CD14-positive monocyte (primary cell): ENCODE data around the gene FAM25C. TPM values are rescaled to one million over a fixed set of nuclear protein-coding genes. Genes with fewer than 3 reads are reported as not detected.
"Not testable (repeated sequence)": the region's sequence is repeated elsewhere in the genome, so short reads cannot be mapped to it uniquely, and the experiment has no call there.

Experiments
- DNase-seq, 3 donors: peaks; one replicate each; pipeline ENCODE4 v3.0.0-alpha.2; 2011 to 2022
- H2AFZ ChIP-seq: 2 replicates; pipeline ENCODE4 v1.6.0; 2012; ENCODE audit warnings: mild to moderate bottlenecking, low read depth, low read length, inconsistent platforms; ENCODE audit not compliant: insufficient read depth, poor library complexity, severe bottlenecking
- H3K27ac ChIP-seq, 2 donors: 1 replicate in 1 of 2; 2 replicates in 1 of 2; pipeline ENCODE4 v1.5.1; 2012 to 2013; ENCODE audit warnings: low read length in 2 of 2, control low read depth in 1 of 2, inconsistent platforms in 1 of 2, low read depth in 1 of 2, mild to moderate bottlenecking in 1 of 2
- H3K27me3 ChIP-seq, 2 donors: one replicate each; pipeline versions ENCODE4 v1.6.0 to v1.6.1; 2011 to 2013; ENCODE audit warnings: low read length in 2 of 2; ENCODE audit not compliant: control insufficient read depth in 2 of 2, insufficient read depth in 2 of 2
- H3K36me3 ChIP-seq, 2 donors: replicated peaks in 1 of 2; 1 replicate in 1 of 2; 2 replicates in 1 of 2; pipeline versions ENCODE4 v1.5.1 to v1.6.1; 2012 to 2013; ENCODE audit warnings: low read length in 2 of 2, control low read depth in 1 of 2, inconsistent platforms in 1 of 2, mild to moderate bottlenecking in 1 of 2; ENCODE audit not compliant: insufficient read depth in 2 of 2, control insufficient read depth in 1 of 2
- H3K4me1 ChIP-seq, 2 donors: 1 replicate in 1 of 2; 2 replicates in 1 of 2; pipeline versions ENCODE4 v1.5.1 to v1.6.1; 2012 to 2013; ENCODE audit warnings: low read length in 2 of 2, control low read depth in 1 of 2, inconsistent platforms in 1 of 2, mild to moderate bottlenecking in 1 of 2, moderate library complexity in 1 of 2; ENCODE audit not compliant: insufficient read depth in 2 of 2, control insufficient read depth in 1 of 2
- H3K4me2 ChIP-seq: replicated peaks from 2 replicates; pipeline ENCODE3; 2012; ENCODE audit warnings: low read length, moderate library complexity, mild to moderate bottlenecking; ENCODE audit not compliant: poor library complexity, severe bottlenecking; ENCODE audit errors: extremely low read depth
- H3K4me3 ChIP-seq, 3 experiments: fragments of 200-600 bp in 1 of 3; sonication (generic) in 1 of 3; replicated peaks in 1 of 3; 1 replicate in 2 of 3; 2 replicates in 1 of 3; pipeline ENCODE4 v1.5.1; 2011 to 2013; ENCODE audit warnings: low read length in 3 of 3, mild to moderate bottlenecking in 3 of 3, control low read depth in 2 of 3, low read depth in 2 of 3, inconsistent platforms in 1 of 3, moderate library complexity in 1 of 3
- H3K79me2 ChIP-seq: 2 replicates; pipeline ENCODE4 v1.6.0; 2012; ENCODE audit warnings: mild to moderate bottlenecking, control low read depth, inconsistent platforms, low read length, moderate library complexity; ENCODE audit not compliant: insufficient read depth
- H3K9ac ChIP-seq: 2 replicates; pipeline ENCODE4 v1.6.0; 2017; ENCODE audit warnings: low read length, mild to moderate bottlenecking; ENCODE audit not compliant: insufficient read depth, poor library complexity, severe bottlenecking
- H3K9me3 ChIP-seq, 2 donors: replicated peaks in 1 of 2; 1 replicate in 1 of 2; 2 replicates in 1 of 2; pipeline versions ENCODE4 v1.5.1 to v1.6.1; 2012 to 2013; ENCODE audit warnings: low read length in 2 of 2, control low read depth in 1 of 2; ENCODE audit not compliant: control insufficient read depth in 1 of 2, insufficient read depth in 1 of 2
- H4K20me1 ChIP-seq: 2 replicates; pipeline ENCODE4 v1.6.0; 2012; ENCODE audit warnings: mild to moderate bottlenecking, low read length, control low read depth, moderate library complexity; ENCODE audit not compliant: insufficient read depth
- H3K27ac Mint-ChIP-seq, 7 donors: one replicate each; pipeline ENCODE4 v1.8.0; 2020; ENCODE audit warnings: mild to moderate bottlenecking in 7 of 7, mixed read lengths in 7 of 7, moderate library complexity in 6 of 7, inconsistent platforms in 2 of 7
- H3K27me3 Mint-ChIP-seq, 3 donors: one replicate each; pipeline ENCODE4 v1.8.0; 2021 to 2022; ENCODE audit warnings: low read depth in 3 of 3, mild to moderate bottlenecking in 3 of 3, mixed read lengths in 3 of 3, moderate library complexity in 3 of 3, inconsistent platforms in 1 of 3
- H3K36me3 Mint-ChIP-seq, 2 donors: one replicate each; pipeline ENCODE4 v1.8.0; 2020; ENCODE audit warnings: mixed read lengths in 2 of 2, inconsistent platforms in 1 of 2, mild to moderate bottlenecking in 1 of 2
- H3K4me1 Mint-ChIP-seq: one replicate; pipeline ENCODE4 v1.8.0; 2020; ENCODE audit warnings: mild to moderate bottlenecking, mixed read lengths
- H3K4me3 Mint-ChIP-seq, 2 donors: one replicate each; pipeline ENCODE4 v1.8.0; 2020; ENCODE audit warnings: mild to moderate bottlenecking in 2 of 2, mixed read lengths in 2 of 2, moderate library complexity in 1 of 2
- H3K9me3 Mint-ChIP-seq, 7 donors: one replicate each; pipeline ENCODE4 v1.8.0; 2020 to 2022; ENCODE audit warnings: mixed read lengths in 7 of 7, mild to moderate bottlenecking in 6 of 7, moderate library complexity in 6 of 7, inconsistent platforms in 2 of 7
- WGBS: methylation state at CpG from one replicate; pipeline ENCODE4 v1.1.5; 2013; ENCODE audit warnings: missing lambda C conversion rate; ENCODE audit not compliant: insufficient coverage; 5-methylcytosine and 5-hydroxymethylcytosine counted together
- intact Hi-C, 2 donors: fragments of 100-400 bp; cut with micrococcal nuclease; formaldehyde crosslinking; loops; one replicate each; pipeline versions ENCODE4 v1.15.0 to v1.15.1; 2023
- polyA minus RNA-seq: library from RNA; depleted of rRNA, polyadenylated mRNA; stranded (reverse); fragments of >200 nt; gene quantifications from 2 replicates; pipeline ENCODE4 v1.2.3, GENCODE V29; 2012
- polyA plus RNA-seq, 3 donors: library from polyadenylated mRNA; depleted of rRNA in 1 of 3; unstranded in 2 of 3; stranded (reverse) in 1 of 3; fragments of 300-500 nt in 2 of 3; fragments of >200 nt in 1 of 3; fragmentation: Illumina TruSeq in 2 of 3; gene quantifications; 1 replicate in 2 of 3; 2 replicates in 1 of 3; pipeline ENCODE4 v1.2.3, GENCODE V29; 2012 to 2021
- total RNA-seq, 12 experiments: library from RNA in 1 of 12; stranded (reverse) in 1 of 12; fragments of 120-200 nt in 1 of 12; gene quantifications; one replicate each; pipeline ENCODE4 v1.2.4 and lab custom pipeline; 2013 to 2026; ENCODE audit warnings: mixed read lengths in 6 of 12, inconsistent platforms in 1 of 12

FAM25C gene
- not detected for total RNA-seq (2013)
- polyA plus RNA-seq = not detected
- not detected in 2 replicates for polyA minus RNA-seq
- total RNA-seq (lab: John Stamatoyannopoulos, UW) = 0 to 0.03 (median 0) reads per million in 11 experiments

DNA sequence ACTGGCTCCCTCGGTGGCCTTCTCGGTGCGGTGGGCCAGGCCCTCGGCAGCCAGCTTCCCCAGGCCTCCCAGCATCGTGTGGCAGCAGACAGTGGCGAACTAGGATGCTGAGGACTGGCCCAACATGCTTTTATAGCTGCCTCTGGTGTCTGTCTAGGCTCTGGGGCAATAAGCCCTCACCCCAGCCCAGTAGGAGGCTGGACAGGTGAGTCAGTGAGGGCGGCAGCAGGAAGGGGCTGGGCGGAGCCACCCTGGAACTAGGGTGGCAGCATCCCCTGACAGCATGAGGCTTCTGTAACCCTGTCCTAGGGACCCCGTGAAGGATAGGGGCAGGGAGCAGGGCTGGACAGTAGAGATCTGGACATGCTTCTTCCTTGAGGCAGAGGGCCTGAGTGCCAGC, at the start of gene FAM25C:
FAM25C (minus strand) TSS at position 101 of the 400 bp plus-strand sequence; CDS start at position 75, 26 bp downstream.
- H3K79me2 ChIP-seq, H3K4me3 Mint-ChIP-seq, H3K27ac ChIP-seq, H3K4me1 ChIP-seq, H3K9ac ChIP-seq, H3K27me3 ChIP-seq, H3K27ac Mint-ChIP-seq, DNase-seq, H3K36me3 ChIP-seq, H3K4me1 Mint-ChIP-seq, H3K27me3 Mint-ChIP-seq, H3K4me2 ChIP-seq, H2AFZ ChIP-seq, intact Hi-C loops, H4K20me1 ChIP-seq, H3K9me3 Mint-ChIP-seq, H3K9me3 ChIP-seq, H3K36me3 Mint-ChIP-seq, H3K4me3 ChIP-seq: not testable (repeated sequence)
- WGBS = no CpG with 5 or more reads among the region's 9 CpGs

DNA sequence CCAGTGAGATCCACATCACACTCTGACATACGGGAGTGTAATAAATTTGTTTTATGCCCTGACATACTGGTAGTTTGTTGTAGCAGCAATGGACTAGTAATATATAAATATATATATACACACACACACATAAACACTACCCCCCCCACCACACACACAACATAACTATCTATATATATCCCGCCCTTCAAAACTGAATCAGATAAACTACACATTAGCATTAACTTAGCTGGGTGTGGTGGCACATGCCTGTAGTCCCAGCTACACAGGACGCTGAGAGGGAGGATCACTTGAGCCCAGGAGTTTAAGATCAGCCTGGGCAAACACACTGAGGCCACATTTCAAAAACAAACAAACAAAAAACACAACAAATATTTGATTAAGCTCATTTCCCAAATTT, 45.0 kb upstream of the FAM25C start:
- H3K4me3 ChIP-seq, intact Hi-C loops, H3K4me1 Mint-ChIP-seq, H3K27me3 ChIP-seq, H3K36me3 Mint-ChIP-seq, H3K36me3 ChIP-seq, H3K27me3 Mint-ChIP-seq, H4K20me1 ChIP-seq, H3K79me2 ChIP-seq, H3K4me1 ChIP-seq, H3K27ac Mint-ChIP-seq, H3K9me3 Mint-ChIP-seq, H3K9ac ChIP-seq, H3K4me2 ChIP-seq, DNase-seq, H3K4me3 Mint-ChIP-seq, H3K27ac ChIP-seq, H3K9me3 ChIP-seq, H2AFZ ChIP-seq: not testable (repeated sequence)
- WGBS = no CpG with 5 or more reads among the region's 3 CpGs

DNA sequence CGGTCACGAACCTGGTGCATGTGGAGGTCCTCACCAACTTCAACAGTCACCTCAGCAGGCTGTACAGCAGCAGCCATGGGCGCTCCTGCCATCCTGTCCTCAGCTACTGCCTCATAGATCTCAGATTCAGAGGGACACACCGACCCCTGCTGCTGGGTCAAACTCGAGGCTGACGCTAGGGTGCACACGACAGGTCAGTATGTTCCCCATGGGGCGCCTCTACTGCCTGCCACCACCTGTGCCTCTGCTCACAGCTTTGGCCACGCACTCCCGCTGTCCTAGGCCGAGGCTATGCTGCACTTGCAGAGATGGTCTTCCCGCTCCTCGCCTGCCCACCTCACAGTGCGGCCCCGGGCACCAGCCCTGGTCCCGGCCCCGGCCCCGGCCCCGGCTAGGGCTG, 31.8 kb upstream of the FAM25C start:
- H2AFZ ChIP-seq, H3K27ac ChIP-seq, H3K9me3 Mint-ChIP-seq, H4K20me1 ChIP-seq, H3K9ac ChIP-seq, H3K27me3 ChIP-seq, H3K4me3 ChIP-seq, H3K9me3 ChIP-seq, H3K4me3 Mint-ChIP-seq, H3K36me3 ChIP-seq, intact Hi-C loops, H3K4me1 ChIP-seq, H3K36me3 Mint-ChIP-seq, H3K4me1 Mint-ChIP-seq, H3K79me2 ChIP-seq, H3K27me3 Mint-ChIP-seq, DNase-seq, H3K4me2 ChIP-seq, H3K27ac Mint-ChIP-seq: not testable (repeated sequence)
- 95% methylated on average over 4 of the region's 19 CpGs for WGBS

DNA sequence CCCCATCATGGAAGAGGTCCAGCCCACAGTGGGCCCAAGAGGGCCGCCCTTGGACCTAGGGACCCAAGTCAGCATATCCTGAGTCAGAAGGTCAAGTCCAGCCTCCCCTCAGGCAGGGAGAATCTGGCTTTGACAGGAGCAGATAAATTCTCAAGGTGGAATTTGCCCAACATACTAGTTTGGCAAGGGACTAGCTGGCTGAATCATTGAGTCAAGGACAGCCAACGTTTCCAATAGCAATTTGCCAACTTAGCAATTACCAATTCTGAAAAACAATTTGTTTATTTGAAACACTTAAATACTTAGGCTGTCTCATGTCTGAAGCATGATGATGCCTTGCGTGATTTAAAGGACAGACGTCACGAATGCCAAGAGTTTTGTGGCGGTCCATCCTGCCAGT, 2.7 kb upstream of the FAM25C start:
- H3K4me3 Mint-ChIP-seq, H3K79me2 ChIP-seq, H3K4me1 Mint-ChIP-seq, H3K36me3 ChIP-seq, DNase-seq, H2AFZ ChIP-seq, H4K20me1 ChIP-seq, H3K27me3 ChIP-seq, H3K4me3 ChIP-seq, H3K9me3 Mint-ChIP-seq, H3K27ac Mint-ChIP-seq, H3K27ac ChIP-seq, H3K4me2 ChIP-seq, H3K36me3 Mint-ChIP-seq, H3K4me1 ChIP-seq, intact Hi-C loops, H3K9me3 ChIP-seq, H3K27me3 Mint-ChIP-seq, H3K9ac ChIP-seq: not testable (repeated sequence)
- no CpG with 5 or more reads among the region's 6 CpGs for WGBS
